Panc1 (cell line): ENCODE measurements around the gene FMO3. TPM values are rescaled to one million over a fixed set of nuclear protein-coding genes. Genes with fewer than 3 reads are reported as not detected.

Experiments
- ATAC-seq: fragments of 200-7000 bp; cut with Tn5 transposase; 2 replicates; pipeline ENCODE4 v1.9.1; 2020; ENCODE audit warnings: mild to moderate bottlenecking, moderate library complexity
- BruUV-seq: library from RNA; stranded (reverse); fragments of 400-500 nt; replicated peaks from 2 replicates; lab custom pipeline; 2021; lab: Mats Ljungman, UMichigan
- CTCF ChIA-PET: fragments of 300-600 bp; sonication (Branson Sonifier 250); formaldehyde crosslinking; loops from one replicate; lab custom pipeline; 2022; ENCODE audit warnings: antibody characterized with exemption; lab: Charles Lee
- POLR2A ChIA-PET: fragments of 300-600 bp; sonication (Branson Sonifier 250); formaldehyde crosslinking; loops from one replicate; lab custom pipeline; 2022; ENCODE audit warnings: antibody characterized with exemption; lab: Charles Lee
- DNase-seq: peaks from one replicate; pipeline ENCODE4 v3.0.0-alpha.2; 2010; ENCODE audit warnings: low read depth, low spot score
- H3K27ac ChIP-seq: 2 replicates; pipeline ENCODE4 v1.5.1; 2011; ENCODE audit warnings: mild to moderate bottlenecking, low read length, inconsistent platforms
- H3K27me3 ChIP-seq: fragments of 200-500 bp; sonication (Bioruptor generic); 2 replicates; pipeline ENCODE4 v1.6.0; 2014; ENCODE audit warnings: low read length, inconsistent platforms; ENCODE audit not compliant: control insufficient read depth, insufficient read depth
- H3K36me3 ChIP-seq: fragments of 200-500 bp; sonication (Bioruptor generic); 2 replicates; pipeline ENCODE4 v1.5.1; 2014; ENCODE audit warnings: inconsistent platforms, mild to moderate bottlenecking, low read length, moderate library complexity; ENCODE audit not compliant: control insufficient read depth, insufficient read depth
- H3K4me1 ChIP-seq: 2 replicates; pipeline ENCODE4 v1.5.1; 2011; ENCODE audit warnings: inconsistent platforms, mild to moderate bottlenecking, low read length, moderate library complexity; ENCODE audit not compliant: control insufficient read depth, insufficient read depth
- H3K4me3 ChIP-seq, 2 experiments: 2 replicates each; pipeline ENCODE4 v1.5.1; 2011 to 2012; ENCODE audit warnings: low read depth in 2 of 2, low read length in 2 of 2, mild to moderate bottlenecking in 2 of 2, inconsistent platforms in 1 of 2, moderate library complexity in 1 of 2
- H3K9me3 ChIP-seq: fragments of 200-500 bp; sonication (Bioruptor generic); 2 replicates; pipeline ENCODE4 v1.5.1; 2014; ENCODE audit warnings: low read depth, mild to moderate bottlenecking, inconsistent platforms, low read length, moderate library complexity; ENCODE audit not compliant: control insufficient read depth, insufficient read depth
- POLR2AphosphoS5 ChIP-seq: IDR thresholded peaks from 2 replicates; pipeline ENCODE4 v1.6.1; 2012; ENCODE audit warnings: mild to moderate bottlenecking, low read depth, low read length, moderate library complexity
- SIN3A ChIP-seq: IDR thresholded peaks from 2 replicates; pipeline ENCODE4 v1.6.1; 2012; ENCODE audit warnings: low read depth, mild to moderate bottlenecking, low read length, moderate library complexity, borderline replicate concordance; ENCODE audit not compliant: insufficient read depth
- TCF7L2 ChIP-seq: IDR thresholded peaks from 2 replicates; pipeline ENCODE4 v1.6.1; 2011; ENCODE audit warnings: mild to moderate bottlenecking, low read depth, low read length, inconsistent platforms
- in situ Hi-C: cut with HindIII; loops from 2 replicates; pipeline ENCODE4 v1.10.0; 2016; ENCODE audit warnings: low sequenced_read_pairs, low pct_unique_long_range_greater_than_20kb
- intact Hi-C: fragments of 100-400 bp; cut with micrococcal nuclease; formaldehyde crosslinking; loops from one replicate; pipeline ENCODE4 v1.10.0; 2022; ENCODE audit not compliant: unreplicated experiment
- total RNA-seq: library from RNA; stranded (reverse); gene quantifications from one replicate; pipeline ENCODE4 v1.2.1, GENCODE V29; 2021; ENCODE audit not compliant: unreplicated experiment
- TF ChIP-seq, protein P1 (sequence below): fragments of 450-650 bp; IDR thresholded peaks from 2 replicates; pipeline ENCODE4 v1.5.1; 2017; ENCODE audit warnings: mild to moderate bottlenecking
- TF ChIP-seq, protein P2 (sequence below), 2 experiments: IDR thresholded peaks; 2 replicates each; pipeline ENCODE4 v1.6.1; 2011 to 2012; ENCODE audit warnings: low read depth in 2 of 2, control low read depth in 1 of 2, low read length in 1 of 2, mild to moderate bottlenecking in 1 of 2, moderate library complexity in 1 of 2; ENCODE audit not compliant: insufficient read depth in 1 of 2

The FMO3 gene
- total RNA-seq, 1 experiment from 2014 or later, result not detected

DNA sequence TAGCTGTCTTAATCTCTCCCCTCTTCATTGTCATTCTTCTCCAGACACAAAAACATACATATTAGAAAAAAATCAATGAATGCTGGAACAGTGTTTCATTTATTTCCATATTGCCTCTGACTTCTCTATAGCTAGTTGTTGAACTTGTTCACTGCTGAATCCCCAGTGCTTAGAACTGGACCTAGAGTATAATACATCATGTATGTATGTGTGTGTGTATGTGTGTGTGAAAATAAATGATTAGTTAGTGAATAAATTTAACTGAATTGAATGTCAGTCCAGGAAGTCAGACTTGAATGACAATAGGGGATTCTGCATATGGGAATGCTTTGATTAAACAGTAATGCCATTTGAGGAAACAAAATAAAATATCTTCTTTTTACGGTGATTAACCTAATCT is 36.4 kb downstream of the FMO3 start:
- H3K9me3 ChIP-seq, result no peaks in the 10 kb centered on the region
- no peak overlapping the region for H3K27ac ChIP-seq
- CTCF ChIA-PET, result no interaction called here
- no peaks in the 10 kb centered on the region for H3K27me3 ChIP-seq
- POLR2A ChIA-PET, result no interaction called here
- intact Hi-C loops, result no loop called here
- DNase-seq (no peak), ATAC-seq (no peak)
- no peak overlapping the region for H3K4me3 ChIP-seq
- H3K36me3 ChIP-seq, result no peaks in the 10 kb centered on the region
- no TSS peak for BruUV-seq
- TF ChIP-seq, protein P1, sequence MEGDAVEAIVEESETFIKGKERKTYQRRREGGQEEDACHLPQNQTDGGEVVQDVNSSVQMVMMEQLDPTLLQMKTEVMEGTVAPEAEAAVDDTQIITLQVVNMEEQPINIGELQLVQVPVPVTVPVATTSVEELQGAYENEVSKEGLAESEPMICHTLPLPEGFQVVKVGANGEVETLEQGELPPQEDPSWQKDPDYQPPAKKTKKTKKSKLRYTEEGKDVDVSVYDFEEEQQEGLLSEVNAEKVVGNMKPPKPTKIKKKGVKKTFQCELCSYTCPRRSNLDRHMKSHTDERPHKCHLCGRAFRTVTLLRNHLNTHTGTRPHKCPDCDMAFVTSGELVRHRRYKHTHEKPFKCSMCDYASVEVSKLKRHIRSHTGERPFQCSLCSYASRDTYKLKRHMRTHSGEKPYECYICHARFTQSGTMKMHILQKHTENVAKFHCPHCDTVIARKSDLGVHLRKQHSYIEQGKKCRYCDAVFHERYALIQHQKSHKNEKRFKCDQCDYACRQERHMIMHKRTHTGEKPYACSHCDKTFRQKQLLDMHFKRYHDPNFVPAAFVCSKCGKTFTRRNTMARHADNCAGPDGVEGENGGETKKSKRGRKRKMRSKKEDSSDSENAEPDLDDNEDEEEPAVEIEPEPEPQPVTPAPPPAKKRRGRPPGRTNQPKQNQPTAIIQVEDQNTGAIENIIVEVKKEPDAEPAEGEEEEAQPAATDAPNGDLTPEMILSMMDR, result no peak
- TF ChIP-seq SIN3A (no peak), POLR2AphosphoS5 (no peak), TCF7L2 (no peak)
- TF ChIP-seq, protein P2, sequence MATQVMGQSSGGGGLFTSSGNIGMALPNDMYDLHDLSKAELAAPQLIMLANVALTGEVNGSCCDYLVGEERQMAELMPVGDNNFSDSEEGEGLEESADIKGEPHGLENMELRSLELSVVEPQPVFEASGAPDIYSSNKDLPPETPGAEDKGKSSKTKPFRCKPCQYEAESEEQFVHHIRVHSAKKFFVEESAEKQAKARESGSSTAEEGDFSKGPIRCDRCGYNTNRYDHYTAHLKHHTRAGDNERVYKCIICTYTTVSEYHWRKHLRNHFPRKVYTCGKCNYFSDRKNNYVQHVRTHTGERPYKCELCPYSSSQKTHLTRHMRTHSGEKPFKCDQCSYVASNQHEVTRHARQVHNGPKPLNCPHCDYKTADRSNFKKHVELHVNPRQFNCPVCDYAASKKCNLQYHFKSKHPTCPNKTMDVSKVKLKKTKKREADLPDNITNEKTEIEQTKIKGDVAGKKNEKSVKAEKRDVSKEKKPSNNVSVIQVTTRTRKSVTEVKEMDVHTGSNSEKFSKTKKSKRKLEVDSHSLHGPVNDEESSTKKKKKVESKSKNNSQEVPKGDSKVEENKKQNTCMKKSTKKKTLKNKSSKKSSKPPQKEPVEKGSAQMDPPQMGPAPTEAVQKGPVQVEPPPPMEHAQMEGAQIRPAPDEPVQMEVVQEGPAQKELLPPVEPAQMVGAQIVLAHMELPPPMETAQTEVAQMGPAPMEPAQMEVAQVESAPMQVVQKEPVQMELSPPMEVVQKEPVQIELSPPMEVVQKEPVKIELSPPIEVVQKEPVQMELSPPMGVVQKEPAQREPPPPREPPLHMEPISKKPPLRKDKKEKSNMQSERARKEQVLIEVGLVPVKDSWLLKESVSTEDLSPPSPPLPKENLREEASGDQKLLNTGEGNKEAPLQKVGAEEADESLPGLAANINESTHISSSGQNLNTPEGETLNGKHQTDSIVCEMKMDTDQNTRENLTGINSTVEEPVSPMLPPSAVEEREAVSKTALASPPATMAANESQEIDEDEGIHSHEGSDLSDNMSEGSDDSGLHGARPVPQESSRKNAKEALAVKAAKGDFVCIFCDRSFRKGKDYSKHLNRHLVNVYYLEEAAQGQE (IDR thresholded peaks at IDR 0.05; ENCODE audit: insufficient read depth in 1 of 2, low read depth in 2 of 2, low read length in 1 of 2), result no peak
- in situ Hi-C loops, result no loop called here
- no peaks in the 10 kb centered on the region for H3K4me1 ChIP-seq

DNA sequence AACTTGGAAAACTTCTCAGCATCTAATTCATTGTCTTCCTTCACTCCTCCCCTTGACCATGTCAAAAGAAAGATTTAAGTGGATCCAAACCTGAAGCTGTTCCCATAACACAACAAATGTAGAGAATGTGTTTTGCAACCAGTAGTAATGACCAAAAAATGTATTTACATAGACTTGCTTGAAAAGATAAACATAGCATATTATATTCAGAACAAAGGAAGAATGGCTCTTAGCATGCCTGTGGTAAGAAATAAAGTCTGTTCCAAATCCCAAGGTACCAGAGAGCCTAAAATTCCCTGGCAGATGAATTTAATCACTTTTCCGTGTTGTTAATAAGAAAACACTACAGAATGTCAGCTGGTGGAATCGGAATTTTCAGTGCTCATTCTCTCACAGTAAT is 36.8 kb downstream of the FMO3 start:
- H3K36me3 ChIP-seq, result no peaks in the 10 kb centered on the region
- ChIA-PET POLR2A (no interaction called here), CTCF (no interaction called here)
- no TSS peak for BruUV-seq
- no peaks in the 10 kb centered on the region for H3K4me1 ChIP-seq
- intact Hi-C loops, result no loop called here
- no peak overlapping the region for H3K4me3 ChIP-seq
- H3K9me3 ChIP-seq, result no peaks in the 10 kb centered on the region
- TF ChIP-seq, protein P2 (IDR thresholded peaks at IDR 0.05; ENCODE audit: insufficient read depth in 1 of 2, low read depth in 2 of 2, low read length in 1 of 2), result no peak
- TF ChIP-seq POLR2AphosphoS5 (no peak), SIN3A (no peak), TCF7L2 (no peak)
- TF ChIP-seq, protein P1, result no peak
- H3K27me3 ChIP-seq, result no peaks in the 10 kb centered on the region
- DNase-seq (no peak), ATAC-seq (no peak)
- in situ Hi-C loops, result no loop called here
- H3K27ac ChIP-seq, result no peak overlapping the region
